EH (cell line): Measurements from ENCODE around the gene TRIM67.
"Not testable (repeated sequence)": the region's sequence is repeated elsewhere in the genome, so short reads cannot be mapped to it uniquely, and the experiment has no call there.

Experiments used
- DNase-seq: peaks from one replicate; pipeline ENCODE4 v3.0.0-alpha.2; 2015; ENCODE audit warnings: low read depth

The TRIM67 gene

DNA sequence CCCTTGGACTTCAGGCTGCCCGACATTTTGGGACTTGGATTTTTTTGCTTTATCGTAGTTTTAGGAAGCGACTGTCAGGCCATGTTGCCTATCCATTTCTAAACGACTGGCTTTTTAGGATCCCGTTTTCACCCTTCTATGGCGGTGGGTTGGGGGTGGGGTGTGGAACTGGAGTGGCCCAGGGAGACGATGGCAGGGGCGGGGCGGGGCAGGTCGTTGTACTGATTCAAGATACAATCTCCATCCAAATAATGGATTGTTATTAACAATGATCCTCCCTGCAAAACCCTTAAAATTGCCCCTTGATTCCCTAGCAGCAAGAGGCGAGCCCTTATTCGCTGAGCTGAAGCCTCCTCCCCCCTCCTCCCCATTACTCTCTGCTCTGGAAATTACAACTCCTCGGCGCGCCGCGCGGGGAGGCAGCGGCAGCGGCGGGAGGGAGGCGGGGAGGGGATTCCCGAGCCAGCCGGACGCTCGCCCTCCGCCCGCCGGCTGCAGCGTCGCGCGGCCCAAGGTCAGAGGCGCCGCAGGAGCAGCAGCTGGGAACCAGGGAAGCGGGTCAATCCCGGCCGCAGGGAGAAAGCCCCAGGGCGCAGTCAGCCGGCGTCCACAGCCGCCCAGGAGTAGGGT, at the start of gene TRIM67:
Gene TRIM67 (plus strand): TSS at position 392 of the 630 bp plus-strand sequence. CDS start 912 bp downstream, outside the sequence.
- no peak for DNase-seq

DNA sequence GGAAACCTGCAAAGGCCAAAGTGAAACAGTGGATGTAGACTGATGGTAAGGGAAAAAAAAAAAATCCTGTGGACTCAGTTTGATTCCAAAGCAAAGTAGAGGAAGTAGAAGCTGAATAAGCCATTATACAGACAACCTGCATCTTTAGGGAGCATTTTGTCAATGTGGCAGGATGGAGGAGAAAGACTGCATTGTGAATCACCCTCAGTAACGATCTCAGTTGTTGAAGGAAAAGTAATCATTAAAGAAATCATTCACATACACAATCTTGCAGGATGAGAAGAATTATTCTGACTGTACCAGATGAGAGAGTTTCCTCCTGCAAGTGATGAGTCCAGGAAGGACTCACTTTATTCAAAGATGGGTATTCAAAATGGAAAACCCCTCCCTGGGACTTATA, 45.1 kb upstream of the TRIM67 start:
- DNase-seq, result no peak

DNA sequence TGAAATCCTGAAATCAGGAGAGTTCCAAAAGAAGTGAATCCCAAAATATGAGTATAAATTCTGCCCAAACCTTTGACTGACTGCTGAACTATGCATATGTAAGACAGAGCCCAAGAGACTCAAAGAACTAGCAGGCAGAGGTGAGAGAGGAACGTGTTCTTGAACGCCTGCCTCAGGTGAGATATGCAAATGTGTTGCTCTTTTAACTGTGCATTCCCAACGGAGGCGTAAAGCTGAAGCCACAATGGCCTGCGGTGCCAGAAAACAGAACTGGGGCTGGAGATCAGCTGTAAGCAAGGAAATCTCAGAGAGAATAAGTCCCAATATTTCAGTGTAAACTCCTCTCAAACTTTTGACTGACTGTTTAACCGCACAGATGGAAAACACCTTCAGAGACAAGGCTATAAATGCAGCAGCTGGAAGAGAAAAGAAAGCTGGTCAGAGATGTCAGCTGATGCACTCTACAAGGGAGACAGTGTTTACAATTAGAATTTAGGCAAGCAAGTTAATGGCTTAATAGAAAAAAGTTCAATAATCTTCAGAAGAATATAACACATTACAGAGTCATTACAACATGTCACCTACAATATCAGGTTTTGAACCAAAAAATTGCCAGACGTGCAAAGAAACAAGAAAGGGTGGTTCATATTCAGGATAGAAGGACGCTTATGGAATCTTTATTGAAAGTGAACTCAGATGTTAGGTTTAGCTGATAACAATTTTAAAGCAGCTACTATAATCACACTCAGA, 43.0 kb upstream of the TRIM67 start:
- no peak for DNase-seq

DNA sequence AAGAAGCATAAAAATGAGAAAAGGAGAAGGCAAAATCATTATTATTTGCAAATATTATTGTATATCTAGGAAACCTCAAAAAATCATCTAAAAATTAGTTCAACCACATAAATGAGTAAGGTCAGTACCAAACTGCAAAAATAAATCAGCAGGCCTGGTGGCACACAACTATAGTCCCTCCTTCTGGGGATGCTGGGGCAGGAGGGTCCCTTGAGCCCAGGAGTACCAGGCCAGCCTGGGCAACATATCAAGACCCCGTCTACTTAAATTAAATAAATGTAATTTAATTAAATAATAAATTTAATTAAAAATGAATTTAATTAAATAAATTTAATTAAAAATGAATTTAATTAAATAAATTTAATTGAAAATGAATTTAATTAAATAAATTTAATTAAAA, 40.3 kb upstream of the TRIM67 start:
- no peak for DNase-seq

DNA sequence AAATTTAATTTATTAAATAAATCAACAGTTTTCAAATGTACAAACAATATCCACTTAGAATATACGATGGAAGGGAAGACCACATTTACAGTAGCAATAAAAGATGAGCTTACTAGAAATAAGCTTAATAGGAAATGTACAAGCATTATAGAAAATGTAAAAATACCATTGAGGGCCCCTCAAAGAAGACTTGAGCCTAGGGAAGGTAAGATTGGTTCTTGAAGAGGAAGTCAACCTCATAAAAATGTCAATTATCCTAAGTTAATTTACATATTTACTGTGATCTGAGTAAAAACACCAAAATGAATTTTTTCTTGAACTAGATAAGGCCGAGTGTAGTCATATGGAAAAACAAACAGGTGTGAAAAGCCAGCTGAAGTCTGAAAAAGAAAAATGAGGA, 39.7 kb upstream of the TRIM67 start:
- DNase-seq, result no peak

DNA sequence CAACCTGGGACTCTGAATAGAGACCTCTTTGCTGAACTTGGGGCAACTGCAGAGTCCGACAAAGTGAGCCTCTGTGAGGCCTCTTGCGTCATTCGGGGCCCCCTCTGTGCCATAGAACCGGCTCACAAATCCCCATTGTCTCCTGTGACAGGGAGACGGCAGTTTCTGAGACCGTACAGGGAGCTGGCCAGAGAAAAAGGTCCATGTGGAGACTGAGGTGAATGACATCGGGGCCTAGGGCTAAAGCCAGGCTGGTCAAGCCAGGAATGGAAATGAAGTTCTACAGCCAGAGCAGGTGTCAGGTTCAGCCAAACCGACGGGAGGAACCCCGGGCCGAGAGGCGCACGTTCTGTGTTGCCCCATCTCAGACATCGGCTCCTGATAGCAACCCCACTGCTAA, 37.1 kb upstream of the TRIM67 start:
- DNase-seq, result no peak

DNA sequence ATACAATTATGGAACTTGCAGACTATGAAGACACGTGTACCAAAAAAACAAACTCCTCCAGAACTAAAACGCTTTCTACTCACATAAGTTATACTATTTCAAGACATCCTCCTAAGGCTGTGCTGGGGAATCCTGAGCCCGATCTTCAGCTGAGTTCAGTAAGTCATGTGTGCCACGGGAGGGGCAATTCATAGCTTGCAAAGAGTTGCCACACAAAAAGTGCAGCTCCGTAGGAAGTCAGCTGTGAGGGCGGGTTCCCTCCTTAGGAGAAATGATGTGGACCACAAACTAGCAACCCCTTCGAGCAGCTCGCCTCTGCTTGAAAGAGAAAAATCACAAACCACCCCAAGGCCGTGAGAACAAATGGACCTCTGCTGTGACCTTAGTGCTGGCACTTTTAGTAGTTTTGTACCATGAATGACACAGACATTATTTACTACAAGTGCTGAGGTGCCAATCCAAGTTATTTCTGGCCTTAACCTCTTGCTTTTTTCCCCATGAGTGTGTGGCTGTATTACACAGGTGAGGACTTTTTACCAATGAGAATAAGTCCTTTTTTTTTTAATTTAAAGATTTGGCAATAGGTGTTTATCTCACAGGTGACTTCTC, 35.8 kb upstream of the TRIM67 start:
- DNase-seq, result no peak

DNA sequence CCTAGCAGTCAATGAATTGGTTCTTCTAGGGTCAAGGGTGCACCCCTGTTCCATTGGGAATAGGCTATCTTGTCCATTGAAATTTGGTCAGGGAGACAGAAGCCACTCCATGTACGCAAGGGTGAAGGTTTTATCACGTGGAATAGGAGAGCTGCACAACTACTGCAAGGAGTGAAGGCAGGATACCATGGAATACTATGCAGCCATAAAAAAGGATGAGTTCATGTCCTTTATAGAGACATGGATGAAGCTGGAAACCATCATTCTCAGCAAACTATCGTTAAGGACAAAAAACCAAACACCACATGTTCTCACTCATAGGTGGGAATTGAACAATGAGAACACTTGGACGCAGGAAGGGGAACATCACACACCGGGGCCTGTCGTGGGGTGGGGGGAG, 34.8 kb upstream of the TRIM67 start:
- not testable (repeated sequence) for DNase-seq

DNA sequence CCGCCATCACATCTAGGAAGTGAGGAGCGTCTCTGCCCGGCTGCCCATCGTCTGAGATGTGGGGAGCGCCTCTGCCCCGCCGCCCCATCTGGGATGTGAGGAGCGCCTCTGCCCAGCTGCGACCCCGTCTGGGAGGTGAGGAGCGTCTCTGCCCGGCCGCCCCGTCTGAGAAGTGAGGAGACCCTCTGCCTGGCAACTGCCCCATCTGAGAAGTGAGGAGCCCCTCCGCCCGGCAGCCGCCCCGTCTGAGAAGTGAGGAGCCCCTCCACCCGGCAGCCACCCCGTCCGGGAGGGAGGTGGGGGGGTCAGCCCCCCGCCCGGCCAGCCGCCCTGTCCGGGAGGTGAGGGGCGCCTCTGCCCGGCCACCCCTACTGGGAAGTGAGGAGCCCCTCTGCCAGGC, 33.4 kb upstream of the TRIM67 start:
- DNase-seq, result not testable (repeated sequence)

DNA sequence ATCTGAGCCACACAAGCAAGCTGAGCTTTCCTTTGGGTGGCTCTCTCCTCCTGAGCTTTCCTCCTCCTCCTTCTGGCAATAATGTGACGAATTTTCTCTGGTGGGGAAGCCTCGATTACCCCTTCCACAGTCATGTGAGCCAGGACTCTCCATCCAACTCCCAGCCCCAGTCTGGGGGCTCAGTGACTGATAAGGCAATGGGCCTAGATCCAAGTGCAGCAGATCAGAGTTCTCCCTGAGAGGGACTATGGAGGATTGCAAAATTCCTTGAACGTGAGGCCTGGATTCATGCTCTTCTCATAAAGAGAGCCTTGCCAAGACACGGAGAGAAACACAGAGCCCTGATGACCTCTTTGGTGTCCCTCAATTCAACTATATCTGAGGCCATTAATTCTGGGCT, 31.3 kb upstream of the TRIM67 start:
- no peak for DNase-seq

DNA sequence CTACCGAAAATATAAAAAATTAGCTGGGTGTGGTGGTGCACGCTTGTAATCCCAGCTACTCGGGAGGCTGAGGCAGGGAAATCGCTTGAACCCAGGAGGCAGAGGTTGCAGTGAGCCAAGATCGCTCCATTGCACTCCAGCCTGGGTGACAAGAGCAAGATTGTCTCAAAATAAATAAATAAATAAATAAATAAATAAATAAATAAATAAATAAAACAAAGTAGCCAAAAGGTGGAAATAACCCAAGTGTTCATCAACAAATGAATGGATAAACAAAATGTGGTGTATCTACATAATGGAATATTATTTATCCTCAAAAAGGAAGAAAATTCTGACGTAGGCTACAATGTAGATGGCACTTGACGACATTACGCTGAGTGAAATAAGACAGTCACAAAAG, 29.3 kb upstream of the TRIM67 start:
- not testable (repeated sequence) for DNase-seq

DNA sequence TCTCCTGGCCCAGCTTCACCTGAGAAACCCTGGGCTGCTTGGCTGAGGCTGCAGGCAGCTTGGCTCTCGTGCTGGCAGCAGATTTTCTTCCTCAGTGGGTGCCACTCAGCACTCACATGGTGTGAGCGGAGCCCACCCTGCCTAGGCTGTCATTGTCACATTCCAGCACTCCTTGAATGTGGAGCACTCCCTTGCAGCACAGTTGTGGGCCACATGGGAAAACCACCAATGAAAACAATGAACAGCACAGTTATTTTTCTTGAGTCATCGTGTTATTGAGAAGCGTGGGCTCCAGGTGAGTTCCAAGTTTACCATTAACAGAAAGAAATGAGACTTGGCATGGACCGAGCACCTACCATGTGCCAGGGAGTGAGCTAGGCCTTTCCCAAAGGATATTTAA, 27.2 kb upstream of the TRIM67 start:
- peak; percentile 26 for DNase-seq

DNA sequence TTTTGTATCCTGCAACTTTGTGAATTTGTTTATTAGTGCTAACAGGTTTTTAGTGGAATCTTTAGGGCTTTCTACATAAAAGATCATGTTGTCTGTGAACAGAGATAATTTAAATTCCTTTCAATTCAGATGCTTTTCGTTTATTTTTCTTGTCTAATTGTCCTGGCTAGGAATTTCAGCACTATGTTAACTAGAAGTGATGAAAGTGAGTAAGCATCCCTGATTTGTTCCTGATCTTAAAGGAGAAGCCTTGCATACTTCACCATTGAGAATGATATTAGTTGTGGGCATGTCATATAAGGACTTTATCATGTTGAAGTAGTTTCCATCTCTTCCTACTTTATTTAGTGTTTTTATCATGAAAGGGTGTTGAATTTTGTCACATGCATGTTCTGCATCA, 23.6 kb upstream of the TRIM67 start:
- peak; percentile 79 for DNase-seq

DNA sequence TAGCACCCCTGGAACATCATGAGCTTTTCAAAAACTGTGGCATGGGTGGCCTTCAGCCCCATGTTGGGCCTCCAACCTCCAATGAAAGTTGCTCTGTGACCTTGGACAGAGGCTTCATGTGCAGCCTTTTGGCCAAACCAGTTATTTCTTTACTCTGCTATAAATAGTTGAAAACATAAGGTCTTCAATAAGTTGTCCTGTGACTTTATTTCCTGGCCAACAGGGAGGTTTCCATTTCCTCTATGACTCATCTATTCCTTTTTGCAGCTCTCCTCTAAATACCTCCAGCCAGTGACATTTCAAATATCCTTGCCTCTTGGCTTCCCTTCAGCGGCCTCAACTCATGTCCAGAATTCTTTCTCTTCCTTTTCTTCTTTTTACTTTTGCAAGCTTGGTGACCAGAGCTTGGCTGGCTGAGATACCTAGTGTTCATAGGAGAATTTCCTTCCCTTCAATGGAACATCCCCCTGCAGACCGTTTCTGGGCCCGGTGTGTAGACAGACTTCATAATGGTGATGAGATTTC, 22.7 kb upstream of the TRIM67 start:
- DNase-seq, result peak; percentile 94

DNA sequence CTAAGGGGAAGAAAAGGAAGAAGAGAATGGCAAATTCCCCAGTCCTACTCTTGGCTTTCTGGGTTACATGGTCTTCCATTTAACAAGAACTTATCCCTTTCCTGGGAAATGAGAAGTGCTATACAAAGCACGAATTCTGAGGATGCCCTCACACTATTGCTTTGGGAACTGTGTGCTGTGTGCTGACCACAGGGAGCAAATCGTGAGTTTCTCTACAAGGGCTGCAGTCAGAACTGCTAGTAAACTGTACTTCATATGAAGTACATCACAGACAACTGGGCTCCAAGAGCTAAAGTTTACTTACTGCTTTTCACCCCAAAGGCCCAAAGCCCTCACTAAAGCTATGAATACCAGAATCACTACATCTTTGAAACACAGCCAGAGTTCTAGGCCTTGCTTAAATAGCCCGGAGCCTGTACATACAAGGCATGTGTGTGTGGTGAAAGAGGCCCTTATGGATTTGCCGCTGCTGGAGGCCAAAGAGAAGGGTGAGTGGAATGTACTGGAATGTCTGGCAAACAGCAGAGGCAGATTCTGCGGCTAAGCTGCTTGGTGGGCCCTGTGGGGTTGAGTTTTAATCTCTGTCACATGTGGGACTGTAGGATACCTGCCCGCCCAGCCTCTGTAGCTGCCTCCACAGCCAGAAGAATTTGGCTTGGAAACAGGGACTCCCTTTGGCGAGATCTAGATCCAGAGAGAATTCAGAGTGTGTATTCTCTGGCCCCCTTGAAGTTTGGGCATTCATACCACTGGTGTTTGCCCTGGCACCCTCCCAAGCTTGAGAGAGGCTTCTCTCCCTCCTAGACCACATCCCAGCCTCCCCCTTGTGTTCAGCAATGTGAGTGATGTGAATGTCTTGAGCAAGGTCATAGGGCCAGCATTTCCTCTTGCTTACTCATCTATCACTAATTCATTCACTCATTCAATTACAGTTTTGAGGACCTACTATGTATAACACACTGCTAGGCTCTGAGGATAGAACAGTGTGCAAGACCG, 21.9 kb upstream of the TRIM67 start:
- peak; percentile 99 for DNase-seq

DNA sequence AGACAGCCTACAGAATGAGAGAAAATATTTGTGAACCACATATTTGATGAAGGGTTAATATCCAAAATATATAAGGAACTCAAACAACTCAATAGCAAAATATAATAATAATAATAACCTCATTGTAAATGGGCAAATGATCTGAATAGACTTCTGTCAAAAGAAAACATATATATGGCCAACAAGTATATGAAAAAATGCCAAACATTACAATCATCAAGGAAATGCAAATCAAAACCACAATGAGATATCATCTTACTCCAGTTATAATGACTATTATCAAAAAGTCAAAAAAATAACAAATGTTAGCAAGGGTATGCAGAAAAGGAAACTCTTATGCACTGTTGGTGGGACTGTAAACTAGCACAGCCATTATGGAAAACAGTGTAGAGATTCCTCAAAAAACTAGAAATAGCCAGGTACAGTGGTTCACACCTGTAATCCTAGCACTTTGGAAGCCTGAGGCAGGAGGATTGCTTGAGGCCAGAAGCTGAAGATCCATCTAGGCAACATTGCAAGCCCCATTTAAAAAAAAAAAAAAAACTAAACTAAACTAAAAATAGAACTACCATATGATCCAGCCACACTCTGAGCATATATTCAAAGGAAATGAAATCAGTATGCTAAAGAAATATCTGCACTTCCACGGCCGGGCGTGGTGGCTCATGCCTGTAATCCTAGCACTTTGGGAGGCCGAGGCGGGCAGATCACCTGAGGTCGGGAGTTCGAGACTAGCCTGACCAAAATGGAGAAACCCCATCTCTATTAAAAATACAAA, 17.3 kb upstream of the TRIM67 start:
- peak; percentile 47 for DNase-seq

DNA sequence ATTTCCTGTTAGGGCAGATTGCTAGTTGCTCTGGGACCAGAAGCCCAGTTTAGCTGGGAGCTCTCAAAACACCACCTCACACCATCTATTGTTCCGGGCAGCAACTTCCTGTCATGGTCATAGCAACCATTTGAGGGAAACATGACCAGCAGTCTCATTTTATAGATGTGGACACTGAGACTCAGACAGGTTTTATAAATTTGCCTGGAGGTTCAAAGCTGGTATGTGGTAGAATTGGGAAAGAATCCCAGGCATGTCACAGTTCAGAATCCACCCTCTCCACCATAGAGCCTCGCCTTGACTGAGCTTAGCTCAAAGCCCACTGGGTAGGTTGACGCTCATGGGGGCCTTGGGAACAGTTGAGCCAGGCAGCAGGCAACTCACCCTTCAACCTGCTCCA, 14.0 kb upstream of the TRIM67 start:
- DNase-seq, result peak; percentile 48

DNA sequence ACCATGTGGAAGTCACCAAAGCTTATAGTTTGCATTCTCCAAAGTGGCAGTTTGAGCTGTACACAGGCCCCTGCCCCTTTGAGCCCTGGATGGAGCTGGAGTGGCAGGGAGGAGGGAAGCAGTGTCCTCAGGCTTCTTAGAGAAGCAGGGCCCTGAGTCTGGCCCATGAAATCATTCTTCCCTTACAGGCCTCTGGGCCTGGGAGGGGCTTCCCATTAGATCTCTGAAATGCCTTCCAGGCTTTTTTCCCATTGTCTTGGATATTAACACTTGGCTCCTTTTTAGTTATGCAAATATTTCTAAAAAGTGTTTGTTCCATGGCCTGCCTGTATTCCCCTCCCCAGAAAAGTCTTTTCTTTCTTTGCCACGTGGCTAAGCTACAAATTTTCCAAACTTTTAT, 10.0 kb upstream of the TRIM67 start:
- DNase-seq, result no peak

DNA sequence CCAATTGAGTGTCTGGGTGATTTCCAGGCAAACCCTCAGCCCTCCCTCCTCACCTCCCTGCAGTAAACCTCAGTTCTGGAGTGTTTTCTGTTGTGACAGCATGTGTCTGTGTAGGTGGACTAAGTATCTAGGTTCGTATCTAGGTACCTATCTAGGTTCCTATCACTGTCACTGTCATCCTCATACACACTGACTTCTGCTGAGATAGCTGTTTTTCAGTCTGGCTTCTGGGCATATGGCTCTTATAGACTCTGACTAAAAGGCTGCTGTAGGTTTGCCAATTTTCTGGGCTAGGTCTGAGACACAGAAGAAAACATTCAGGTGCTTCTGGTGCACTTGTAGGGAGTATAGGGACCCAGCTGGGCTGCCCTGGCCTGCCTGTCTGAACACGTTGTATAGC, 8.1 kb upstream of the TRIM67 start:
- DNase-seq, result no peak

DNA sequence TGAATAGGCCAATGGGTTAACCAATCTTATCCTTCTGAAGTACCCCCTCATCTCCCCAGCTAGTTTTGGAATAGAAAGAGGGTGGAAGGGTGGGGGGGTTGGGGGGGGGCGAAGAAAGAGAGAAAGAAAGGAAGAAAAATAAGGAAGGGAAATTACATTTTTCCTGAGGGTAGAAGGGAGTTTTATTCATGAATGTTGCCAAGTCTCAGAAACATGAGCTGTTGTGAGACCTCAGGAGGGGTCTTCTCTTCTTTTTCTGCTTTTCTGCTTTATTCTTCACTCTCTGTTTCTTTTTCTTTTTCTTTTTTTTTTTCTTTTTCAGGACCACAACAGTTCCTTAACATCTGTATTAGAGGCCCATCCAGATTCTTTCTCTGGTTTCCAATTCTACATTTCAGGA, 6.0 kb upstream of the TRIM67 start:
- DNase-seq, result no peak

DNA sequence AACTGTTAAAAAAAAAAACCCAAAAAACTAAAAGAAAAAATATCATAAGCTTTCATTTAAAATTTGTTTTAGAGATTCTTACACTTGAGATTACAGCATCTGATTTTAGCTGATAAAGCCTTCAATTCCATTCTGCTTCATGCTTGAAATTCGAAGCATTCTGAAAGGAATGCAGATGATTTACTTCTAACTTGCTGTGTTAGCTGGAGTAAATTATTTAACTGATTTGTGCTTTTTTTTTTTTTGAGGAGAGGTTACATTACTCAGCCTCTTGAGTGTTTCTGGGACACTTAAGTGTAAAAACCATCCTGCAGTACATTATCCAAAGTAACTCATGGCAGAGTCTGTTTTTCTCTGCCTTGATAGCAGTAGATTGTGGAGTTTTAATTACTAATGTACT, 4.5 kb upstream of the TRIM67 start:
- DNase-seq, result peak; percentile 52
